ENCODE measurements around the gene WASF2.
"Not testable (repeated sequence)": the region's sequence is repeated elsewhere in the genome, so short reads cannot be mapped to it uniquely, and the experiment has no call there.

The WASF2 gene

DNA sequence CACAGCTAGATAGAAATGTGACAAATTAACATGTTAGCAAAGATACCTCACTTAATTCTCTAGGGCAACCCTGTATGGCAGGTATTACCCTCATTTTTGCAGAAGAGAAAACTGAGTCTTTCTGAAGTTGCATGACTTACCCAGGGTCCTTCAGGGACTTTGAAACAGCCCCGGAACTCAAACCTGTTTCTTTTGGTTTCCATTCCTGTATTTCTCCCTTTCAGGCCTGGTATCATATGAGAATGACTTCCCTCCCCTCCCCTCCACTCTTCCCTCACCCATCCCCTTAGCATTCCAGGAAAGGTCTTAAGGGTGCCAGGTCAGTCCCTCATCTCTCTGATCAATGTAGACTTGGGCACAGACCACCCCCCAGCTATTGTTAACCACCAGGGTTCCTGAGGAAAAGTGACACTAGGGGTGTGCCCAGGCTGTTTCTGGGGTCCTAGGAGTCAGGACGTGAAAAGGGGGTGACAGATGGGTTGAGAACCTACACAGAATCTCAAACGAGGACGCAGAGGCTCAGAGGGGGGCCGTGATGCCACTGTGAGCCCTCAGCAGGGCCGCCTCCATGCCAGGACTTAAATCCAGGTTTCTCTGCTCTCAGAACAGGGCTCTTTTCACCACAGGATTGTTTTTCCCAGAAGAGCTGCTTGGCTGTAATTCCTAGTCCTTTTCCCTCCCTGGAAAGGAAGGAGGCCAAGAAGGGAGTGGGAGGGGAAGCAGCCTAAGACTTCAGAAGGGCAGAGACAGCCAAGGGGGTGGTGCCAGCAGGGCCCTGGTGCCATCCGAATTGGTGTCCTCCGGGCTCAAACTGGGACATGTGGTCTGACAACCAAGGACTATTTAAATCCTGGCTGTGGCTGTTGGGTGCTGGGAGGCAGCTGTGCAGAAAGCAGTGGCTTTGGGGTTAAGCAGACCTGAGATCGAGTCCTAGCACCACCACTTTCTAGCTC is 2.1 kb upstream of the WASF2 start:
- DNase-seq: no peak

DNA sequence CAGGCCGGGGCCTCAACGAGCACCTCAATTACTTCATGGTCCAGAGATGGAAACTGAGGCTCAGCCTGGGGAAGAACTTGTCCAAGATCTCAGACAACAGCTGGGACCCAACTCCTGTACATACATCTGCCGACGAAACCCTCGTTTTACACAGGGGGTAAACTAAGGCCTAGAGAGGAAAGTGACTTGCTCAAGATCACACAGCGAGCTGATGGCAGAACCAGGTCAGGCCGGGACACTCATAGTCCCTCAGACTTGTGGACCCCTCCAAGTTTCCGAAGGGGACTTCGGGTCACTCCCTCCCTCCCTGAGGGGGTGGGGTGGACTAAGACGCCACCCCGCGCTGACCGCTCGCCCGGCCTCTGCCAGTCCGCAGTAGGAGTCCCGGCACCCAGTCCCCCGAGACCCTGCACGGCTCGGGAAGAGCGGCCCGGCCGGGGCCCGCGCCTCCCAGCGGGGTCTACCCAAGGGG is 430 bp downstream of the WASF2 start:
- no peak for DNase-seq

DNA sequence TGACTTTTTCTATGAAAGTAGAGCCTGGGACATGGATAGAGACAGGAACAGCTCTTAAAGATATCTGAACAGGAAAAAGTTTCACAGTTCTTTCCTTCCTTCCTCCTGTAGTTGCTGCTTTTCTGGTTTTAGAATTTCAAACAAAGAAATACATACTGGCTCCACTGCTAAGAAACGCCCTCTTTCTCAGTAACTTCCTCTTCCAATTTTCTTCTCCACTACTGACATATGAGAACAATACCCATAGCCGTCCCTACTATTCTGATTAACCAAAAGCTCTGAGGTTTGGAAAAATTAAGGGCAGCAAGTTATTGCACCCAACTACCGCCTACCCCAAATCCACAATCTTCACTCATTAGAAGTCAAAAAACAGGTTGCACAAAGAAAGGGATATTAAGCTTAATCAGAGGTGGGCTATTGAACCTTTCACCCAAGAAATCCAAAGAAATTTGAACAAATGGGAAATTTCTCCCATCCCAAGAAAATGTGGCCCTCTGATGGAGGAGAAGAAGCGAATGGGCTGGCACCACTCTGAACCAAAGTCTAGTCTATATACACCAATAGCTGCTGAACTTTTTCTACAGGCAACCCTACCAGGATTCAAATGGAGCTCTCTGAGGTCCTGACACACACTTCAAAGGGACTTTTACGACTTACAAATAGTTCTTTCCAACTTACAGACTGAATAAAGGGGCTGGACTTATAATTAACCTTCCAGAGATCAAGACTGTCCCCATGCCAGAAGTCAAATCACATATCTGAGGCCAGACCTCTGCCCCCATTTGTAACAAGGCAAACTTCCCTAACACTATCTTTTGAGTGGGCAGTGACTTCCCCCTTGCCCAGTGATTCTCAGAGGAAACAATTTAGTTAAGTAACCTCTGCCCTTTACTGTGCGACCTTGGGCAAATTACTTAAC is 1.7 kb downstream of the WASF2 start:
- DNase-seq: no peak

DNA sequence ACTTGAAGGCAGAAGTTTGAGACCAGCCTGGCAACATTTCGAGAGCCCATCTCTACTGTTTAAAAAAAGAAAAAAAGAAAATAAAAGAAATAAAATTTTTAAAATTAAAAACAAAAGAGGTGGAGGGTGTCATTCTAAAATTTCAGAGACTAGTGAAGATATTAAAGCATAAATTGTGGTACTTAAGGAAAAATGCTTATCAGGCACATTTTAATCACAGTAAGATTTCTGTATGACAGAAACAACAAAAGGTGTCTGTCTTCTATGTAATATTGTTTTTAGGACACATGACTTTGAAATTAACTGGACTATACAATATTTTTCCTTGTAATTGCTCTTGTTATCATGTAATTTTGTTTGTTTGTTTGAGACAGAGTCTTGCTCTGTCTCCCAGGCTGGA is 4.6 kb downstream of the WASF2 start:
- no peak for DNase-seq

DNA sequence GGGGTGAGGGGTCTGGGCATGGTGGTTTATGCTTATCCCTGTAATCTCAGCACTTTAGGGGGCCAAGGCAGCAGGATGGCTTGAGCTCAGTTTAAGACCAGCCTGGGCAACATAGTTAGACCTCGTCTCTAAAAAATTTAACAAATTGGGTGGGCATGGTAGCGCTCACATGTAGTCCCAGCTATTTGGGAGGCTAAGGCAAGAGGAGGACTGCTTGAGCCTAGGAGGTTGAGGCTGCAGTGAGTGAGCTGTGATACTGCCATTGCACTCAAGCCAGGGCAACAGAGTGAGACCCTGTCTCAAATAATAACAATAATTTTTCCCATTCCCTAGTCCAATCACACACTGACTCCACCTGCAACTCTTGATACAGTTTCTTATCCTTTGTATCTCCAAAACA is 6.3 kb downstream of the WASF2 start:
- DNase-seq: no peak

DNA sequence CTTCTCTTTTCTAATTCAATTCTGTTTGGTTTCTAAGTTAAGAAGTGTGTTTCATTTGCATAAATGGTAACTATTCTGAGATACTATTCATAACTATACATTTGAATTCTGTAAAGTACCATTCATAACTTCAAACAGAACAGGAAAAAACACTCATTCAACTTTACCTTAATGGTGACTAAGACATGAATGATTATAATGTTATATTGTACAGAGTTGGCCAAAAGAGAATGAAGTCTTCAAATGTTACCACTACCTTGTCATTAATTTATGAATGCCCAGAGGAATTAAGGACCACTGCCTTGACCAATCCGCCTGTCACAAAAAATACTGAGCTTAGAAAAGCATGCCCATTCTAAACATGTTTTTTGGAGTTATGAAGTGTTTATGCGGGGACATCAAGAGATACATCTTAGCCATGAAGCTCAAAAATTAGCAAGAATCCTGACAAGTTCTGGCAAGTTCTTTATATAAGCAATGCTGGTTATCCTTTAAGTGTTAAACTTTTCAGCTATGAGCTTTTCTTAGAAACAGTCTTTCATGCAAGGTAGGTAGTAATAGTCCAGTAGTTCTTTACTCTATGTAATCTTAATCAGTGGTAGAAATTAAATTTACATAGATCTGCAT is 7.9 kb downstream of the WASF2 start:
- no peak for DNase-seq

DNA sequence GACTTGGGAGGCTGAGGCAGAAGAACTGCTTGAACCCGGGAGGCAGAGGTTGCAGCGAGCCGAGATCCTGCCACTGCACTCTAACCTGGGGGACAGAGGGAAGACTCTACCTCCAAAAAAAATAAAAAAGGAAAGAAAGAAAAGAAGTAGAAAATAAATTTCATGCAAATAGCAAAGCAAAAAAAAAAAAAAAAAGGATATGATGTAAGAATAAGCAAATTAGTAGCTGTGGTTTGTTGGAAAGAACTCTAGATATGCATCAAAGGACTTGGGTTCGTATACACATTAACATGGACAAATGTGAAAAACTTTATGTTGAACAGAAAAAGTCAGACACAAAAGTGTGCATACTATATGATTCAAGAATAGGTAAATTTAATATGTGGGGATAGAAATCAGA is 11.9 kb downstream of the WASF2 start:
- DNase-seq: no peak

DNA sequence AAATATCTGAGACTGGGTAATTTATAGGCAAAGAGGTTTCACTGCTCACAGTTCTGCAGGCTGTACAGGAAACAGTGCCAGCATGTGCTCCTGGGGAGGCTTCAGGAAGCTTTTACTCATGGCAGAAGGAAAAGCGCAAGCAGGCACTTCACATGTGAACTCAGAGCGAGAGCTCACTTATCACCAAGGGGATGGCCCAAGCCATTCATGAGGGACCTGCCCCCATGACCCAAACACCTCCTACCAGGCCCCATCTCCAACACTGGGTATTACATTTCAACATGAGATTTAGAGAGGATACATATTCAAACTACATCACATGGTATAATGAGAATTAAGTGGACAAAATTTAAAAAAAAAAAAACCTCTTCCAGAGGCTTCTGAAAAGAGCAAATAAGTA is 13.7 kb downstream of the WASF2 start:
- DNase-seq: no peak

DNA sequence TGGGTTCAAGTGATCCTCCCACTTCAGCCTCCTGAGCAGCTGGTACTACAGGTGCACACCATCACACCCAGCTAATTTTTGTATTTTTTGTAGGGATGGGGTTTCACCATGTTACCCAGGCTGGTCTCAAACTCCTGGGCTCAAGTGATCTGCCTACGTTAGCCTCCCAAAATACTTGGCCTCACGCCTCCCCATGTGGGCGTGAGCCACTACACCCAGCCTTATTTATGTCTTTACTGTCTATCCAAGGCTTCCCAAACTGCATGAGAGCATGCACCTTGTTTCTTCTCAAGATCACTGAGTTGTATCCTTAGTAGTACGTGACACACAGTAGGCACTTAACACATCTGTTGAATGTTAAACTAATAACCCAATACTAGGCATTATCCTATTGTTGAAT is 14.2 kb downstream of the WASF2 start:
- DNase-seq: no peak

DNA sequence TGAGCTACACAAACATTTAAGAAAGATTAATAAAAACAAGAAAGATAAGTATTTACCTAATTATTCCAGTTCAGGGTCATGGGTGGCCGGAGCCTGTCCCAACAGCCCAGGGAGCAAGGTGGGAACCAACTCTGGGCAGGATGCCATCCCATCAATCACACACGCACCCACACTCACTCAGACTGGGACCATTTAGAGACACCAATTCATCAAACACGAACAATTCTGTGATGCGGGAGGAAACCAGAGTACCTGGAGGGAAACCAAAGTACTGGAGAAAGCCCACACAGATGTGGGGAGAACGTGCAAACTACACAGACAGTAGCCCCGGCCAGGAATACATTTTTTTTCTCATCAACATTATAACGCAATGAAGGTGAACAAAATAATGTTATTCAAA is 16.2 kb downstream of the WASF2 start:
- DNase-seq: no peak

DNA sequence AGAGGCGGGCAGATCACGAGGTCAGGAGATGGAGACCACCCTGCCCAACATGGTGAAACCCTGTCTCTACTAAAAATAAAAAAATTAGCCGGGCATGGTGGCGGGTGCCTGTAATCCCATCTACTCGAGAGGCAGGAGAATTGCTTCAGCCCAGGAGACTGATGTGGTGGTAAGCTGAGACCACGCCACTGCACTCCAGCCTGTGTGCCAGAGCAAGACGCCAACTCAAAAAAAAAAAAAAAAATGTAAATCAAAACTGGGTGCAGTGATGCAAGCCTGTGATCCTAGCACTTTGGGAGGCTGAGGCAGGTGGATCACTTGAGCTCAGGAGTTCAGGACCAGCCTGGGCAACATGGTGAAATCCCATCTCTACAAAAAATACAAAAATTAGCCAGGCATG is 17.9 kb downstream of the WASF2 start:
- DNase-seq: not testable (repeated sequence)

DNA sequence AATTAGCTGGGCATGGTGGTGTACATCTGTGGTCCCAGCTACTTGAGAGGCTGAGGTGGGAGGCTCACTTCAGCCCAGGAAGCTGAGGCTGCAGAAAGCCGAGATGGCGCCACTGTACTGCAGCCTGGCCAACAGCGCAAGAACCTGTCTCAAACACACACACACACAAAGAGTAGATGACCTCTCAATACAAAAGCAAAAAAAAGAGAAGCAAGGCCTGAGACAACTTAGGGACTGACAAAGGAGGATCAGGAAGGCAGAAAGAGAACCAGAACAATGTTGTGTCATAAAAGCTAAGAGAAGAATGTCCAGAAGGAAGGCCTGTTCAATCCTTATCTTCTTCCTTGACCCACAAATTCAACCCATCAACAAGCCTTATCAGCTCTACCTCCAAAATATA is 18.5 kb downstream of the WASF2 start:
- DNase-seq: no peak

DNA sequence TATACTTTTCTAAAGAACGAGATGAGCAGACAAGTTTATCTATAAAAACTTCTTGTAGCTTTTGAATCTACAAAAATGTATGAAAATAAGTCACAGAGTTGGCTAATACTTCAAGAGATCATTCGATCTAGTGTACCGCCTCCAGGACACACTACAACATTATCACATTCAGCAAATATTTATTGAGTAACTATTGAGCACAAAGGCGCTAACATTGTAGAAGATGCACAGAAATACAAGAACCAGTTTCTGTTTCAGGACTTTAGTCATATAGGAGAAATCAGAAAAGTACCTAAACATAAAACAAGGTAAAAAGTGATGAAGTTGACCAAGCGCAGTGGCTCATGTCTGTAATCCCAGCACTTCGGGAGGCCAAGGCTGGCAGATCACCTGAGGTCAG is 20.6 kb downstream of the WASF2 start:
- no peak for DNase-seq

DNA sequence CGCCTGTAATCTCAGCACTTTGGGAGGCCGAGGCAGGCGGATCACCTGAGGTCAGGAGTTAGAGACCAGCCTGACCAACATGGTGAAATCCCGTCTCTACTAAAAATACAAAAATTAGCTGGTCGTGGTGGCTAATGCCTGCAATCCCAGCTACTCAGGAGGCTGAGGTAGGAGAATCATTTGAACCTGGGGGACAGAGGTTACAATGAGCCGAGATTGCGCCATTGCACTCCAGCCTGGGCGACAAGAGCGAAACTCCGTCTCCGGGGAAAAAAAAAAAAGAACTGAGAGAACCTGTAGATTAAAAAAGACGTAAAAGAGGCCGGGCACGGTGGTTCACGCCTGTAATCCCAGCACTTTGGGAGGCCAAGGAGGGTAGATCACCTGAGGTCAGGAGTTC is 21.6 kb downstream of the WASF2 start:
- DNase-seq: not testable (repeated sequence)

DNA sequence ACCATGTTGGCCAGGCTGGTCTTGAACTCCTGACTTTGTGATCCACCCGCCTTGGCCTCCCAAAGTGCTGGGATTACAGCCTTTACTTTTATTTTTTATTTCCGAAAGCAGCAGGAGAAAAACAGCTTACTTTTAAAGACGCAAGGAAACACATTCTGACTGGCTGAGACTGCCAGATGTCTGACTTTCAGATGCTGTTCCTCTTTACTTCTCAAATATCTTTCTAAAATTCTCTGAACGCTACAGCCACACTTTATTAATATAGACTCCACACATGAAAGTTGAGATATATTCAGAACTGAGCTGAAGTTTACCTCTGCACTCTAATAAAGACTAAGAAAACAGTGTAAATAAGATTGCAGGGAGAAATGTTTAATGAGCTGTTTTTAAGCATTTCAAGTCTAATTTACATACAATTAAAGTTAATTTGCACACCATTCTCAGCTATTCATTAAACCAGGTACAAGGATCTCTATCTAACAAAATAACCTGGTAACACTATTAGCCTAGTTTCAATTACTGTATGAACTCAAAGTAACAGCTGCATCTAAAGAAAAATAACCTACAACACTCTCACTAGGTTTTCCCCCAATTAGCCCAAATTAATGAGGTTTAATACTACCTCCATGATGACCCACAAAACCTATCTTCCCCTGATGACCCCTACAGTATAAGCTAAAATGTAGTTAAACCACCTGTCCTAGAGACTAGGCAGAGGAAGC is 24.9 kb downstream of the WASF2 start:
- DNase-seq: no peak

DNA sequence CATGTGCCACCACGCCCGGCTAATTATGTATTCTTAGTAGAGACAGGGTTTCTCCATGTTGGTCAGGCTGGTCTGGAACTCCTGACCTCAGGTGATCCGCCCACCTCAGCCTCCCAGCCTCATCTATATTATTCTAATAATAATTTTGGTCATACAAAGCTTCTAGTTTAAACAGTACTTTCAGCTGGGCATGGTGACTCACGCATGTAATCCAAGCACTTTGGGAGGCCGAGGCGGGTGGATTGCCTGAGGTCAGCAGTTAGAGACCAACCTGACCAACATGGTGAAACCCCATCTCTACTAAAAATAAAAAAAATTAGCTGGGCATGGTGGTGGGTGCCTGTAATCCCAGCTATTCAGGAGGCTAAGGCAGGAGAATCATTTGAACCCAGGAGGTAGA is 26.1 kb downstream of the WASF2 start:
- DNase-seq: not testable (repeated sequence)

DNA sequence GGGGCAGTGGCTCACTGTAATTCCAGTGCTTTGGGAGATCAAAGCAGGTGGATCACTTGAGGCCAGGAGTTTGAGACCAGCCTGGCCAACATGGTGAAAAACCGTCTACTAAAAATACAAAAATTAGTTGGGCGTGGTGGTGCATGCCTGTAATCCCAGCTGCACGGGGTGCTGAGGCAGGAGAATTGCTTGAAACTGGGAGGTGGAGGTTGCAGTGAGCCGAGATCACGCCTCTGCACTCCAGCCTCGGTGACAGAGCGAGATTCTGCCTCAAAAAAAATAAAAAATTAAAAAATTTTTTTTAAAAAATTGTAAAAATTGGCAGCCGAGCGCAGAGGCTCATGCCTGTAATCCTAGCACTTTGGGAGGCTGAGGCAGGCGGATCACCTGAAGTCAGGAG is 31.4 kb downstream of the WASF2 start:
- not testable (repeated sequence) for DNase-seq

DNA sequence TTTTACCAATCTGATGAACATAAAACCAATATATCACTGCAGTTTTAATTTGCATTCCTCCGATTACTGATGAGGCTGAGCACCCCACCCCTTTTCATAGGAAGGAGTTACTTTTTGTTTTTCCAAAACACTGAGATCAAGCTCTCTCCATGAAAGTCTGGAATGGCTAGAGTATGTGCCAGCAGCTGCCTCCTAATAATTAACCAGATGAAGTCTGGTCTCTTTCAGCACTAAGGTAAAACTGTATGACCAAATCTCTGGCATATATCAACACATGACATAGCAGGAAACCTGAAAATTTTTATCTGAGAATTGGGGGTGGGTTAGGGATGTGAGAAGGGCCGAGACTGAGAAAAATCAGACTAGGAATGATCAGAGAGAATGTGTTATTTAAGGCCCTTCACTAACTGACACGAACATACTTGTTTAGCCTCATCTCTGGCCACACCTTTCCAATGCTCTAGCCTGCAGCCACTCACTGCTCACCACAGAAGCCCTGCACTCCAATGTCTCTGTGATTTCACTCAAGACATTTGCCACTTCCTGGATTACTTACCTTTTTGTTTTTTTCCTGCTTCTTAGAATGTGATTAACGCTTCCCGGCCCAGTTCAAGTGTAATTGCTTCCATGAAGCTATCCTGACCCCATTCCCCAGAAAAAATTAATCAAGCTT is 34.7 kb downstream of the WASF2 start:
- no peak for DNase-seq

DNA sequence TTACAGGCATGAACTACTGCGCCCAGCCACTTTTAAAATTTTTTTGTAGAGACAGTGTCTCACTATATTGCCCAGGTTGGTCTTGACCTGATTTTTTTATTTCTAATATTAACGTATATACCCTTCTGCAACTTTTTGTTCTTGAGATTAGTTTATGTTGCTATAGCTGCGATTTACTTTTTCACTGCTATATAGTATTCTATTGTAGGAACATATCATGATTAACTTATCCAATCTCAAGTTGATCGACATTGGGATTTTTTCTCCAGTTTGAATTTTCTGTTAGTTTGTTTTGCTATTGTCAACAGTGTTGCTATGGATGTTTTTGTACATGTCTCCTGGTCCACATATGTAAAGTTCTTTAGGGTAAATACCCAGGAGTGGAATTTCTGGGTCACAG is 35.4 kb downstream of the WASF2 start:
- no peak for DNase-seq

DNA sequence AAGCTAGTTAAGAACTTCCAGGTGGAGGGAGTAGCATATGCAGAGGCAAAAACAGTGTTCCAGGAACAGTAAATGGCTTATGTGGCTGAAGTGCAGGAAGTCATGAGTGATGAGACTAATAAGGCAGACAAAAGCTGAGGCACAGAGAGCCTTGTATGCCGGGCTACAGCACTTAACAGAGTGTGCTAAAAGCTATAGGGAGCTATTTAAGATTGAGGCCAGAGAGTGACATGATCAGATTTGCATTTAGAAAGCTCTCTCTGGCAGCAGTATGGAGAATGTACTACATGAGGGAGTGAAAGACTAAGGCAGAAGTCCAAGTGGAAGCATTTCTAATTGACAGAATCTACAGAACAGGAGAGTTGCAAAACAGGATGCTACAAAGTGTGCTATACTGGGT is 38.6 kb downstream of the WASF2 start:
- DNase-seq: no peak

DNA sequence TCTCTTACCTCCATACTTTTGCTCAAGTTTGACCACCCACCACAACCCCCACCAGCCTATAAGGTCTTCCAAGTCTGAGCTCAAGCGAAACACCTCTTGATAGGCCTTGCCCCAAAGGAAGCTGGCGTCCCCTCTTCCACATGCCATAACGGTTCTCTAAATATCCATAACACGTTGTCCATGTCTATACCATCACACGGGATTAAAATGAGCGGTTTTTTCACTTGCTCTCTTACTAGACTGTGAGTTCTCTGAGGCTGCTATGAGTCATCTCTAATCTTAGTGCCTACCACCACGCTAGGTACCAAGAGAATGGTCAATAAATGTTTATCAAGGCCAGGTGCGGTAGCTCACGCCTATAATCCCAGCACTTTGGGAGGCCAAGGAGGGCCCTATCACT is 41.0 kb downstream of the WASF2 start:
- DNase-seq: no peak

DNA sequence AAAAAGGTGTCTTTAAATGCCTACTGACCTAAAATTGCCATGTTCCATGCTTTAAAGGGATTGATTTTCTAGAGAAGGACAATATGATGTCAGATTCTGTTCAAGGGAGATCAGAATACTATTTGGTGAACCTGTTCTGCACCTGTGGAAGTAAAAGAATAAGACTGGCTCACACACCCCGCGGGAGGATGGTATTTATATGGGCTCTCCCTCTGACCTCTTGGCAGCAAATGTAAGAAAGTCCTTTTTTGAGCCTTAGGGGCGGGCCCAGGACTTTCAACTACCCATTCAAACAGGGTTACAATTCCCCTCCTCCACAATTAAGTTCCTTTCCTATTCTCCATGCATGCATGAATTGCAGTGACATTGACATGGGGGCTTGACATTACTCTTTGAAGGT is 42.1 kb downstream of the WASF2 start:
- no peak for DNase-seq
